Activated T-helper 1 cell treated with anti-CD3 and anti-CD28 coated beads, Interleukin-12 subunit alpha, Interleukin-12 subunit beta, Interleukin-2, Interleukin-4 antibody, amounts not matched to agents 30 ng/mL and 10 ng/mL and 1 ng/mL, durations not matched to agents 14 hours and 24 hours and 36 hours (primary cell): Measurements from ENCODE around the gene MERTK. TPM values are rescaled to one million over a fixed set of nuclear protein-coding genes. Genes with fewer than 3 reads are reported as not detected.
"Not testable (repeated sequence)": the region's sequence is repeated elsewhere in the genome, so short reads cannot be mapped to it uniquely, and the experiment has no call there.

Experiments used
- DNase-seq: peaks from one replicate; pipeline ENCODE4 v3.0.0; 2021; ENCODE audit warnings: low spot score
- H3K27ac Mint-ChIP-seq: one replicate; pipeline ENCODE4 v1.8.0; 2021; ENCODE audit warnings: mild to moderate bottlenecking, mixed read lengths
- H3K27me3 Mint-ChIP-seq: one replicate; pipeline ENCODE4 v1.8.0; 2022; ENCODE audit warnings: mild to moderate bottlenecking, moderate library complexity, mixed read lengths; ENCODE audit not compliant: insufficient read depth
- H3K36me3 Mint-ChIP-seq: one replicate; pipeline ENCODE4 v1.8.0; 2021; ENCODE audit warnings: low read depth, mixed read lengths
- H3K4me1 Mint-ChIP-seq: one replicate; pipeline ENCODE4 v1.8.0; 2021; ENCODE audit warnings: low read depth, mixed read lengths
- H3K4me3 Mint-ChIP-seq: one replicate; pipeline ENCODE4 v1.8.0; 2021; ENCODE audit warnings: mild to moderate bottlenecking, moderate library complexity, mixed read lengths
- H3K9me3 Mint-ChIP-seq: one replicate; pipeline ENCODE4 v1.8.0; 2021; ENCODE audit warnings: mixed read lengths
- intact Hi-C: fragments of 100-400 bp; cut with micrococcal nuclease; formaldehyde crosslinking; loops from one replicate; pipeline ENCODE4 v1.15.1; 2024
- total RNA-seq: library from RNA; stranded (reverse); gene quantifications from 2 replicates; pipeline ENCODE4 v1.2.3, GENCODE V29; 2022

MERTK gene
- total RNA-seq, 1 donor from 2014 or later = 1.3 TPM

DNA sequence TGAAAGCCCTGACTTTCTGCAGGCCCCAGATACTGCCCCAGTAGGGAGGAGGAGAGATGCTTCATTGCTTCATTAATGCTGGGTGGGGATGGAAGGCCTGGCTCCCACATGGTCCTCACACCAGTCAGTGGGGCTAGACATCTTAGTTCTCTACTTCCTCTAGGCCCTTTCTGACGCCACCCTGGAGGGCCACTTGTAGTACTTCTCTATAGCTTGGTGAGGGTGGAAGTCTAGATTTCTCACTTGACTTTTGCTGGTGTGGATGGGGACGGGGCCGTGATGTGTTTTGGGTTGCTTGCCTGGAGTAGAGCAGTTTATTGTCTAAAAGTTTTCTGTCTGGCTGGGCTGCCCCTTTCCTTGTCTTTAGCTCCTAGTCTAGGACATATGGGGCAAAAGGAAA is 18.7 kb downstream of the MERTK start:
- Mint-ChIP-seq H3K27me3 (peaks cover 5% of the 10 kb centered on the region), H3K4me3 (no peak overlapping the region), H3K36me3 (no peaks in the 10 kb centered on the region), H3K9me3 (no peaks in the 10 kb centered on the region), H3K27ac (no peak overlapping the region), H3K4me1 (no peaks in the 10 kb centered on the region)
- DNase-seq = no peak
- intact Hi-C loops = no loop called here

DNA sequence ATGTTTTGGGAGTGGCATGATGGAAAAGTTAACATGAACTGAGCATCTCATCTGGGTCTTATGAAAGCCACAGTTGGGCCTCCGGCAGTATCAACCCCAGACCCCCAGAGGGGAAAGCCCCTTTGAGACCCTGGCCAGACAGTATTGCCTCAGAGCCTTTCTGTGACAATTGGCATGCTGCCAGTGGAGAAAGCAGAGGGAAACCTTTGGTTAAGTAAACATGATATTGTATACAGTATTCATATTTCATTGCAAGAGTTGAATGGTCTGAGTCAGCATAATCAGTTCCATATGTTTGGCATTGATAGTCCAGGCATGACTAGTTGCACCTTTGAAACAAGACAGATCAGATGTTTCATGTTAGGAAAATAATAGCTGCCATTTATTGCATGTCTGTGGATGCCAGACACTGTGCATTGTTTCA is 20.0 kb downstream of the MERTK start:
- H3K27ac Mint-ChIP-seq = no peak overlapping the region

DNA sequence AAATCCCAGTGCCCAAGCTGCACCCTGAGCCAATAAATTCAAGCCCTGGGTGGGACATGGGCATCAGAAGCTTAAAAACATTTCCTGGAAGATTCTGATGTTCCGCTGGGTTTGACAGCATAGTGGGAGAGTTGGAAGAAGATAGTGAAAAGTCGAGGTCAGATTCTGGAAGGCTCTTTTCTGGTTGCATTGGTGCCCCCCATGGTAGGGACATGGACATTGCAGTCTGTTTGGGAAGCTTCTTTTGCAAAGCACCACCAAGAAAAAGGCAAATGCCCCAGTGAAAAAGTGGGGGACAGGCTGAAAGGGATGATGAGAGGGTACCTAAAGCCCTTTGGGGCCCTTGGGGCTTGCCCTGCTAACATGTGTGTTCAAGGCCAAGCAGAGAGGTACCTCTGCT is 21.0 kb downstream of the MERTK start:
- Mint-ChIP-seq H3K4me1 (peaks cover under 1% of the 10 kb centered on the region), H3K9me3 (no peaks in the 10 kb centered on the region), H3K27me3 (peaks cover 5% of the 10 kb centered on the region), H3K4me3 (no peak overlapping the region), H3K36me3 (no peaks in the 10 kb centered on the region), H3K27ac (no peak overlapping the region)
- DNase-seq = no peak
- intact Hi-C loops = no loop called here

More for the DNA sequence above, 20.0 kb downstream of the MERTK start:
- Mint-ChIP-seq H3K4me1 (no peaks in the 10 kb centered on the region), H3K36me3 (no peaks in the 10 kb centered on the region), H3K4me3 (no peak overlapping the region), H3K9me3 (no peaks in the 10 kb centered on the region), H3K27me3 (peaks cover 5% of the 10 kb centered on the region)
- intact Hi-C loops = no loop called here
- DNase-seq = no peak

DNA sequence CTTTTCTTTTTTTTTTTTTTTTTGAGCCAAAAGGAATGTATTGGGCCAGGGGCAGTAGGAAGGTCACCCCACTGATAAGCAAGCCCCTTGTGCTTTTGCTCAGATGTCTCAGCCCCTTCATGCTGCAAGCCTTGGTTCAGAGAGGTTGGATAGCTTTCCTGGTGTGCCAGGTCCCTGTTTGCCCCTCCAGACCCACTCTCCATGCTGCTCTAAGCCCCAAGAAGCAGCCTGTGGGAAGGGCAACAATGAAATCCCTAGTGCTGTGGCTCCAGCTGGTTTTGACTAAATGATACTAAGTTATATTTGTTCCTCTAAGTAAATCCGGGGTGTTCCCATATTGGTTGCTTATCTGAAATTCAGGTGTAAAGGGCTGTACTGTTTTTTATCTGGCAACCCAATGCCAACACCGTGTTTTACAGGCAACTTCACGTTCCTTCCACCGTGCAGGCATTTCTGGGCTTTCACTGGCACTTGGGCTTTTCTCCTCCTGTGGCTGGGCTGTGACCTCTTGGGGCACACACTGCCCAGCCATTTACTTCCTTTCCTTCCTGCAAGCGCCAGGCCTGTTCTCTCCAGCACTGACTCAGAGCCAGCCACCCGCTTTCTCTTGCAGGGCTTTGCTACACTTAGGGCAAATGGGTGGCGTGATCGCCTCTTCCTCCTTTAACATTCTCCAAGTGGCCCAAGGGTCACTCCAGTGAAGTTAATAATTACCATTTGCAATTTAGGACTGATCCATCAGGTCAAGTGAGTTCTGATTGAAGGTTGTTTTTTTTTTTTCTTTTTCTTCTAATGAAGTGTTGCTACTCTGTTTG is 21.6 kb downstream of the MERTK start:
- Mint-ChIP-seq H3K4me3 (no peak overlapping the region), H3K4me1 (peaks cover 6% of the 10 kb centered on the region), H3K9me3 (no peaks in the 10 kb centered on the region), H3K36me3 (no peaks in the 10 kb centered on the region), H3K27me3 (peaks cover 3% of the 10 kb centered on the region), H3K27ac (no peak overlapping the region)
- intact Hi-C loops = no loop called here
- no peak for DNase-seq

DNA sequence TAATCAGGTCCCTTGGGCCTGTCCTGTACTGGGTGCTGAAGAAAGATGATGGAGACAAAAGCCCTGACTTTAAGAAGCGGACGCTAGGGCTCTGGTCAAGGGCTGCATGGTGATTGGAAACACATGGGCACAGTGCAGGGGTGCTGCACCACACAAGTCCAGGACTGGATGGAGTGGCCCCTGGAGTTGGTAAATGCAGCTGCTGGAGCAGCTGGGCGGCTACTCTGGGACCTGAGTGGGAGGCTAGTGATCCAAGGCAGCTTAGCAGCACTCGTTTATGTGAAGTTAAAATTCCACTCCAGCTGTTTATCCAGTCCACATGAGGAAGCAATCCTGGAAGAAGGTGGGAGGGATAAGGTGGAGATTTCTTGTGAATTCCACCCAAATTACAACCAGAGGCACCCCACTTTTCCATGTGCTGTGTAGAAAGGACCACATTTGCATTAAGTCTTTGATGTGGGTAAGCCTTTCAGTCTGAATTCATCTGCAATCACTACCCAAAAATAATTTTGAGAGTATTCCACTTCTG is 24.9 kb downstream of the MERTK start:
- no peaks in the 10 kb centered on the region for H3K36me3 Mint-ChIP-seq
- DNase-seq = no peak
- intact Hi-C loops = no loop called here
- no peaks in the 10 kb centered on the region for H3K9me3 Mint-ChIP-seq
- H3K27me3 Mint-ChIP-seq = peaks cover 2% of the 10 kb centered on the region
- H3K4me1 Mint-ChIP-seq = peaks cover 6% of the 10 kb centered on the region
- H3K27ac Mint-ChIP-seq = no peak overlapping the region
- no peak overlapping the region for H3K4me3 Mint-ChIP-seq

DNA sequence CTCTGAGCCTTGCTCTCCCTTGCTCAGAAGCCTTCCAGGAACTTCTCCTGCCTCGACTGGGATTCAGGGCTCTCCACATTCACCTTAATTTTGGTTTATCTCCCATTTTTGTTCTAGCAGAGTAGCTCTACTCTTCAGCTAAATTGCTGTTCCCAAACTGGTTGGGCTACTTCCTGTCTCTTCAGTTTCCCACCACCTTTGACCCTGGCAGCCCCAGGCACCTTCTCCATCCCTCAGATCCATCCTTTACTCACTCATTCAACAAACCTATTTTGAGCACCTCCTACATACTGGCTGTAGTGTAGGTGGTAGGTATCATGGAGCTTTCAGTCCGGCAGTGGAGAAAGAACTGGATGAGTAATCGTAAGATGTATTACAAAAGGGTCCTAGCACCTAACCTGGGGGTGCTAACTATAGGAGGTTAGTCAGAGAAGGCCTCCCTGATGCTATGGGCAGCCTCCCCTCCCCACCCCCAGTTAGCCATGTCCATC is 26.3 kb downstream of the MERTK start:
- H3K4me3 Mint-ChIP-seq = no peak overlapping the region
- DNase-seq = no peak
- intact Hi-C loops = no loop called here
- peaks cover 7% of the 10 kb centered on the region for H3K4me1 Mint-ChIP-seq
- no peaks in the 10 kb centered on the region for H3K36me3 Mint-ChIP-seq
- H3K9me3 Mint-ChIP-seq = no peaks in the 10 kb centered on the region
- peaks cover 2% of the 10 kb centered on the region for H3K27me3 Mint-ChIP-seq
- H3K27ac Mint-ChIP-seq = no peak overlapping the region

DNA sequence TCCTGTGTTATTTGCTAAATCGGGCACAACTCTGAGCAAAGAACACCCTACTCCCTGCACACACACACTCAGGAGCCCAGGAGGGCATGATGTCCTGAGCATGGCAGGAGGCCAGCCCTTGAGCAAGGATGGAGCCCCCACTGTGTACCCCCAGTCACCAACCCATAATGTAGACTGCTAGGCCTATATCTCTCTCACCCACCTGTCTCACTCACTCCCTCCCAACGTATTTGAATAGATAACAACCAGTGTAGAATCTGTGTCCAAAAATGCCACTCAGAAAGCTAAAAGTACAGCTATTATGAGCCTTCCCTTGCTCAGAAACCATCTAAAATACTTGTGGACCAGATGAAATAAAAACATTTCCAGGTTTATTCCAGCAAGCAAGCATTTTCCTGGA is 29.3 kb downstream of the MERTK start:
- Mint-ChIP-seq H3K27ac (no peak overlapping the region), H3K4me3 (no peak overlapping the region), H3K27me3 (peaks cover 5% of the 10 kb centered on the region), H3K9me3 (no peaks in the 10 kb centered on the region), H3K4me1 (peaks cover 23% of the 10 kb centered on the region), H3K36me3 (no peaks in the 10 kb centered on the region)
- no peak for DNase-seq
- intact Hi-C loops = no loop called here

DNA sequence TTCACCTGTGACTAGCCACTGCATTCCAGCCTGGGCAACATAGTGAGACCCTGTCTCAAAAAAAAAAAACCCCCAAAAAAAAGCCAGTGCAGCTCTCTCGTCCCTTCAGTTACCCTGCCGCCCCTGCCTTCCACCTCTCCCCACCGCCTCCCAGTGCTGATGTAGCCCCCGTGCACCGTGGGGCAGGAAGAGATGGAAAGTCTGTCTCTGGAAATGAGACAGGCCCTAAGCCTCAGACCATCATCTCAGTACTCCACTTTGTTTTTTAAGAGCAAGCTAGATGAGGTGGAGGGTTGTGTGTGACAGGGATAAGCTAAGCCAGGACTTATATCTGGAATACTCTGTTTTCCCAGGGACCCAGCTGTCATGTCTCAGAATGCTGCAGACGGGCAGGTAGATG is 32.0 kb downstream of the MERTK start:
- DNase-seq = no peak
- intact Hi-C loops = no loop called here
- no peaks in the 10 kb centered on the region for H3K36me3 Mint-ChIP-seq
- peaks cover 17% of the 10 kb centered on the region for H3K4me1 Mint-ChIP-seq
- no peaks in the 10 kb centered on the region for H3K9me3 Mint-ChIP-seq
- H3K27me3 Mint-ChIP-seq = peaks cover 7% of the 10 kb centered on the region
- H3K4me3 Mint-ChIP-seq = no peak overlapping the region
- H3K27ac Mint-ChIP-seq = peak overlapping the region; percentile 18

DNA sequence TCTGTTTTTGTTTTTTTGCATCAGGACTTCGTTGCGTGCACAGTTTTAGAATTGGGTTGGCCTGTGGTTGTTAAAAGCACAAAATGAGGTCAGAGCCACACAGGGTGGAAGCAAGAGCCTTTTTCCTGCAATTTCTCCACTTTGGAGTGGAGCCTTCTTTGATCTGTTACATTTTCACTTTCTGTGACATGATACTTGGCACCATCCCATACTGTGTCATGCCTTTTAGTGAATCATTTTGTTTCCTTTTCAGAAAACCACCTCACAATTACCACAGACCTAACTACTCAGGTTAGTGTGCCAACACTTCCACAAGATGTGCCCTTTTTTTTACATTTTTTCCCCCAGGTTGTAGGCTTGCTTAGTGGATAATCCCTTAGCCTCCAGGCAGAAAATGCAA is 32.5 kb downstream of the MERTK start:
- Mint-ChIP-seq H3K27me3 (peaks cover 8% of the 10 kb centered on the region), H3K36me3 (no peaks in the 10 kb centered on the region), H3K9me3 (no peaks in the 10 kb centered on the region), H3K4me3 (peak overlapping the region; percentile 13), H3K27ac (peak overlapping the region; percentile 46), H3K4me1 (peaks cover 17% of the 10 kb centered on the region)
- peak; percentile 16 for DNase-seq
- intact Hi-C loops = loop anchor here (1.0 kb wide), 1 partner anchor 52 kb away; no protein-coding TSS in a partner anchor

DNA sequence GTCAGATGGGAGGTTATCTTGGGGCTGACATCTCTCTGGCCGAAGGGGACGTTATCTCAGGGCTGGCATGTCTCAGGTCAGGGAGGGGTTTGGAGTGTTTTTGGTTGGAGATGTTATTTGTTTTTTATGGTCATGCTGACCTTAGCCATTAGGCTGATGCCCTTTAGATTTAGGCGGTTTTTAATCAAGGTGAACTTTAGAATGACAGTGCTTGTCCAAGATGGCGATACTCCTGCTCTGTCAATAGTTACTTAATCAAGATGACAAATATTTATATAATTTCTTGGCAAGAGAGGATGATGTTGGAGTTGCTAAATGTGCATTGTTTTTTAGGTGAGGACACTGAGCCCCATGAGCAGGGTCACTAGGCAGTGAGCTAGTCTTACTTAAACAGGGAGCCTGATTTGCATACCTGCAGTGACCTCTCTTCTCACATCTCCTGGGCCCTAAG is 34.5 kb downstream of the MERTK start:
- H3K4me3 Mint-ChIP-seq = no peak overlapping the region
- DNase-seq = no peak
- H3K36me3 Mint-ChIP-seq = no peaks in the 10 kb centered on the region
- H3K27me3 Mint-ChIP-seq = peaks cover 10% of the 10 kb centered on the region
- peaks cover 17% of the 10 kb centered on the region for H3K4me1 Mint-ChIP-seq
- H3K9me3 Mint-ChIP-seq = no peaks in the 10 kb centered on the region
- intact Hi-C loops = no loop called here
- H3K27ac Mint-ChIP-seq = no peak overlapping the region

DNA sequence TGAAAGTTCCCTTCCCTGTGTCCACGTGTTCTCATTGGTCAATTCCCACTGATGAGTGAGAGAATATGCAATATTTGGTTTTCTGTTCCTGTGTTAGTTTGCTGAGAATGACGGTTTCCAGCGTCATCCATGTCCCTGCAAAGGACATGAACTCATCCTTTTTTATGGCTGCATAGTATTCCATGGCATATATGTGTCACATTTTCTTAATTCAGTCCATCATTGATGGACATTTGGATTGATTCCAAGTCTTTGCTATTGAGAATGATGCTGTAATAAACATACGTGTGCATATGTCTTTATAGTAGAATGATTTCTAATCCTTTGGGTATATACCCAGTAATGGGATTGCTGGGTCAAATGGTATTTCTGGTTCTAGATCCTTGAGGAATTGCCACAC is 35.5 kb downstream of the MERTK start:
- peaks cover 14% of the 10 kb centered on the region for H3K27me3 Mint-ChIP-seq
- DNase-seq, H3K9me3 Mint-ChIP-seq, H3K27ac Mint-ChIP-seq, H3K4me3 Mint-ChIP-seq, intact Hi-C loops, H3K36me3 Mint-ChIP-seq: not testable (repeated sequence)
- H3K4me1 Mint-ChIP-seq = peaks cover 17% of the 10 kb centered on the region

DNA sequence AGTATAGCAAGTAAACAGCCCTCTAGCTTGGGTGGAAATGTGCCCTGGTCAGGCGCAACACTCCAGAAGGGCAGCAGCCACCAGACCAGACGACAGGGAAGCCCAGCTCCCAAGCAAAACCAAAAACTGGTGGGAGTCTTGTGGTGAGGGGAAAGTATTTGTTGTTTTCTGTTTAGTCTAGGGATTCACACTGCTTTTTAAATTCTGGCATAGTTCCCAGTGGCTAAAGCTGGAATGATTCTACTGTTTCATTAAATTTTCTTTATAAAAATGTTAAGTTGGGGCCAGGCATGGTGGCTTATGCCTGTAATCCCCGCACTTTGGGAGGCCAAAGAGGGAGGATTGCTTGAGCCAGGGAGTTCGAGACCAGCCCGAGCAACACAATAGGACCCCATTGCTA is 38.5 kb downstream of the MERTK start:
- H3K9me3 Mint-ChIP-seq = no peaks in the 10 kb centered on the region
- intact Hi-C loops = no loop called here
- no peaks in the 10 kb centered on the region for H3K4me1 Mint-ChIP-seq
- H3K27me3 Mint-ChIP-seq = peaks cover 25% of the 10 kb centered on the region
- H3K4me3 Mint-ChIP-seq = no peak overlapping the region
- no peak overlapping the region for H3K27ac Mint-ChIP-seq
- no peaks in the 10 kb centered on the region for H3K36me3 Mint-ChIP-seq
- DNase-seq = no peak

DNA sequence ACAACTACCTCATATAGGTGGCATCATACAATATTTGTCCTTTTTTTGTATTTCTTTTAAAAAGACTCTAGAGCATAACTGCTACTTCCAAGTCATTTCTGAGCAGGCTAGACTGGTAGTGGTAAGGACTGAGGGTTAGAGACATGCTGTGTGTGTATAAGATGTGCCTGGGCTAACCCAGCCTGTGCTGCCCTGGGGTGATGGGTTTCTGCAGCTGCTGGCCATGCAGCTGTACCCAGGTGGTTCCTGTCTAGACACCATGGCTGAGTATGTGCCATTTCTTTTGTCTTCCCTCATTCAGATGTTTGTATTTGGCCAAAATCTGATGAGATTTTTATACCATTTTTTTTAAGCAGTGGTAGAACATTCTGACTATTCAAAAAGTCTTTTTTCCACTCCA is 40.0 kb downstream of the MERTK start:
- no peaks in the 10 kb centered on the region for H3K9me3 Mint-ChIP-seq
- no peaks in the 10 kb centered on the region for H3K36me3 Mint-ChIP-seq
- no peak overlapping the region for H3K4me3 Mint-ChIP-seq
- no peaks in the 10 kb centered on the region for H3K4me1 Mint-ChIP-seq
- no peak for DNase-seq
- H3K27ac Mint-ChIP-seq = no peak overlapping the region
- H3K27me3 Mint-ChIP-seq = peaks cover 29% of the 10 kb centered on the region
- intact Hi-C loops = no loop called here
